Measurements from ENCODE around the gene IBTK. TPM values are rescaled to one million over a fixed set of nuclear protein-coding genes. Genes with fewer than 3 reads are reported as not detected.
A peak's percentile ranks its signal among the peaks of the same experiment; 100 is the strongest.

Gene IBTK
- total and polyA plus RNA-seq, 7 donors: 18.9 to 26.2 (median 25.0) TPM

- Histone ChIP-seq H3K4me1 (peaks cover 0 to 8% (median 0%) of the 10 kb centered on the region in 4 donors), H3K4me3 (no peak overlapping the region), H3K36me3 (no peaks in the 10 kb centered on the region), H3K27ac (no peak overlapping the region), H3K27me3 (no peaks in the 10 kb centered on the region), H3K9me3 (no peaks in the 10 kb centered on the region)
- intact Hi-C loops (cut with DNase I): no loop called here
- WGBS, 2 donors: 35 to 64% methylated on average over 2 of the region's 2 CpGs
- TF ChIP-seq EP300 (IDR thresholded peaks at IDR 0.05) (no peak), CTCF (IDR thresholded peaks at IDR 0.05) (no peak), POLR2AphosphoS5 (IDR thresholded peaks at IDR 0.05) (no peak), POLR2A (IDR thresholded peaks at IDR 0.05) (no peak)
- DNase-seq: no peak
These were observed 17.3 kb upstream of the IBTK start for GRCh38 chr6:82264824-82265223.

DNA sequence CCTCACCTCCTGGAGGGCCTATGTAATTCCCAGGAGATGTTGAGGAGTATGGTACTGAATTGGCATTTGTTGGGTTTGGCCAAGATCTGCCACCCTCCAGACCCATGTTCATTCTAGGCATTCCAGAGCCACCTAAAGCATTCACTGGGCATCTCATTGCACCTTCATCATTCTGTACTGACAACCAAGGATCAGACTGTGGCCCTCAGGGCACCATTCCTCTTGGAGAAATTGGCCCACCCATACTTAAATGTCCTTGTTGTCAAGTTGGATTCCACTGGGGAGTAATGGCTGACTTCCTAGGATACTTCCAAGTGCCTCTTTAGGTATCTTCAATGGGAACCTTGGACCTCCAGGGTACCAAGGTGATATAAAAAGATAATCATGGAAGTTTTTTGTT lies 16.8 kb upstream of the IBTK start:
- DNase-seq: no peak
- intact Hi-C loops (cut with DNase I): no loop called here

GRCh38 chr6:82263916-82264315 lies 16.4 kb upstream of the IBTK start:
- intact Hi-C loops (cut with DNase I): no loop called here
- Histone ChIP-seq H3K27ac (no peak overlapping the region), H3K4me3 (no peak overlapping the region), H3K4me1 (peaks cover 0 to 8% (median 0%) of the 10 kb centered on the region in 4 donors), H3K9me3 (no peaks in the 10 kb centered on the region), H3K36me3 (no peaks in the 10 kb centered on the region), H3K27me3 (no peaks in the 10 kb centered on the region)
- TF ChIP-seq CTCF (IDR thresholded peaks at IDR 0.05): no peak
- no peak for TF ChIP-seq EP300 (IDR thresholded peaks at IDR 0.05)
- no peak for TF ChIP-seq POLR2A (IDR thresholded peaks at IDR 0.05)
- no peak for TF ChIP-seq POLR2AphosphoS5 (IDR thresholded peaks at IDR 0.05)
- 93 to 94% methylated on average over 3 of the region's 3 CpGs for WGBS, 2 donors
- DNase-seq: no peak

More for the DNA sequence above, 16.8 kb upstream of the IBTK start:
- TF ChIP-seq POLR2A (IDR thresholded peaks at IDR 0.05) (no peak), CTCF (IDR thresholded peaks at IDR 0.05) (no peak), EP300 (IDR thresholded peaks at IDR 0.05) (no peak), POLR2AphosphoS5 (IDR thresholded peaks at IDR 0.05) (no peak)
- H3K4me1 ChIP-seq: peaks cover 0 to 8% (median 0%) of the 10 kb centered on the region in 4 donors
- H3K9me3 ChIP-seq: no peaks in the 10 kb centered on the region
- H3K36me3 ChIP-seq: no peaks in the 10 kb centered on the region
- no peak overlapping the region for H3K27ac ChIP-seq
- H3K4me3 ChIP-seq: no peak overlapping the region
- no peaks in the 10 kb centered on the region for H3K27me3 ChIP-seq

DNA sequence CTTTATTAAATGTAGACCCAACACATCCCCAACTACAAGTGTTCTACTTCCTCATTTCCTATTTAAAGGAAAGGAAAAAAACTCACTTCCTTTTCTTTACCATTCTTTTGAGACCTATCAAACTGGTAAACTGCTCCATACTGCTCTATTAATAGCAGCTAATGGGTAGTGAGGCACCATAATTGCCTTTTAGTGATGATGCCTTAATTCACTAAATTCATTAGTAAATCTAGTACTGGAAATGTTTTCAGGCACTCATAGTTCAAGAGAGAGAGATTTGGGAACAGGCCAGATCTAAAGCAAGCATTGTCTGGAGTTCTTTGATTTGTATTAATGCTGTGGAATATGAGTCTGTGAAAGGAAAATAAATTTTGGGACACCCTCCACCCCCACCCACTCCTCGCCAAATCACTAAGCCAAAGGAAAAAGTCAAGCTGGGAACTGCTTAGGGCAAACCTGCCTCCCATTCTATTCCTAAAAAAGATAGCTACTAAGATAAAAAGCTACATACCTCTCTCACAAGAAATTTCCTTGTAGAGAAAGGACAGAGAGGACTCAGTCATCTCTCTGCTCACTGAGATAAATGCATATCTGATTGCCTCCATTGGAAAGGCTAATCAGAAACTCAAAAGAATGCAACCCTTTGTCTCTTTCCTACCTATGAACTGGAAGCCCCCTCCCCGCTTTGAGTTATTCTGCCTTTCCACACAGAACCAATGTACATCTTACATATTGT lies 13.6 kb upstream of the IBTK start:
- Histone ChIP-seq H3K4me1 (peaks cover 0 to 8% (median 0%) of the 10 kb centered on the region in 4 donors), H3K4me3 (no peak overlapping the region), H3K9me3 (no peaks in the 10 kb centered on the region), H3K36me3 (no peaks in the 10 kb centered on the region), H3K27ac (peak overlapping the region in 2 of 4 donors; percentile 1 to 18), H3K27me3 (no peaks in the 10 kb centered on the region)
- intact Hi-C loops (cut with DNase I): no loop called here
- WGBS, 2 donors: 91 to 94% methylated on average over 2 of the region's 2 CpGs
- no peak for DNase-seq
- TF ChIP-seq CTCF (IDR thresholded peaks at IDR 0.05): no peak
- no peak for TF ChIP-seq POLR2A (IDR thresholded peaks at IDR 0.05)
- TF ChIP-seq POLR2AphosphoS5 (IDR thresholded peaks at IDR 0.05): no peak
- no peak for TF ChIP-seq EP300 (IDR thresholded peaks at IDR 0.05)

GRCh38 chr6:82259389-82259788 lies 11.8 kb upstream of the IBTK start:
- TF ChIP-seq POLR2A (IDR thresholded peaks at IDR 0.05) (no peak), CTCF (IDR thresholded peaks at IDR 0.05) (no peak), POLR2AphosphoS5 (IDR thresholded peaks at IDR 0.05) (no peak), EP300 (IDR thresholded peaks at IDR 0.05) (no peak)
- Histone ChIP-seq H3K9me3 (no peaks in the 10 kb centered on the region), H3K27ac (no peak overlapping the region), H3K4me3 (no peak overlapping the region), H3K27me3 (no peaks in the 10 kb centered on the region), H3K4me1 (peaks cover 0 to 8% (median 0%) of the 10 kb centered on the region in 4 donors), H3K36me3 (no peaks in the 10 kb centered on the region)
- 75 to 97% methylated on average over 1 of the region's 1 CpG for WGBS, 2 donors
- DNase-seq: no peak
- intact Hi-C loops (cut with DNase I): no loop called here

All from sigmoid colon (tissue), 7 donors.